HepG2 (cell line): ENCODE measurements around the gene PYGB. TPM values are rescaled to one million over a fixed set of nuclear protein-coding genes. Genes with fewer than 3 reads are reported as not detected.
A peak's percentile ranks its signal among the peaks of the same experiment; 100 is the strongest.

Source experiments
- ATAC-seq: fragments of 200-7000 bp; cut with Tn5 transposase; 3 replicates; pipeline ENCODE4 v1.9.1; 2020; ENCODE audit warnings: mild to moderate bottlenecking, moderate library complexity
- BruUV-seq: library from RNA; stranded (reverse); fragments of 400-500 nt; replicated peaks from 2 replicates; lab custom pipeline; 2021; lab: Mats Ljungman, UMichigan
- CTCF ChIA-PET: fragments of 300-600 bp; formaldehyde crosslinking; extraction: SDS; loops from one replicate; lab custom pipeline; 2021; ENCODE audit warnings: low total read pairs, inconsistent platforms, low intra/inter-chr PET ratio; lab: Yijun Ruan, JAX
- POLR2A ChIA-PET: fragments of 350-600 bp; sonication (Branson Sonifier 250); formaldehyde crosslinking; loops from one replicate; lab custom pipeline; 2020; ENCODE audit warnings: antibody characterized with exemption, inconsistent platforms; lab: Yijun Ruan, JAX
- DNase-seq: peaks from one replicate; pipeline ENCODE4 v3.0.0-alpha.2; 2015; ENCODE audit warnings: low spot score
- FAIRE-seq: peaks from 3 replicates; lab custom pipeline; 2011; peaks lifted over from hg19 to GRCh38; lab: Jason Lieb, UNC
- H2AFZ ChIP-seq: one replicate; pipeline ENCODE4 v1.6.1; 2011; ENCODE audit warnings: low read length, inconsistent platforms
- H3K27ac ChIP-seq: fragments of 300-600 bp; 3 replicates; pipeline ENCODE4 v1.8.0; 2011; ENCODE audit warnings: mixed run types, mild to moderate bottlenecking, mixed read lengths, low read length, inconsistent platforms; ENCODE audit not compliant: insufficient read depth; ENCODE audit errors: extremely low read length
- H3K27me3 ChIP-seq, 2 experiments: fragments of 200-600 bp in 1 of 2; 2 replicates in 1 of 2; 3 replicates in 1 of 2; pipeline versions ENCODE4 v1.6.0 to v1.8.0; 2011; ENCODE audit warnings: low read length in 2 of 2, mild to moderate bottlenecking in 2 of 2, moderate library complexity in 2 of 2, inconsistent platforms in 1 of 2; ENCODE audit not compliant: insufficient read depth in 2 of 2, control insufficient read depth in 1 of 2
- H3K36me3 ChIP-seq, 2 experiments: fragments of 200-600 bp in 1 of 2; replicated peaks in 1 of 2; 2 replicates in 1 of 2; 3 replicates in 1 of 2; pipeline versions ENCODE4 v1.5.1 to v1.8.0; 2011; ENCODE audit warnings: low read length in 2 of 2, inconsistent platforms in 1 of 2; ENCODE audit not compliant: insufficient read depth in 2 of 2, control insufficient read depth in 1 of 2
- H3K4me1 ChIP-seq: 2 replicates; pipeline ENCODE4 v1.5.1; 2012; ENCODE audit warnings: low read length, inconsistent platforms; ENCODE audit not compliant: insufficient read depth
- H3K4me2 ChIP-seq: 2 replicates; pipeline ENCODE4 v1.6.0; 2011; ENCODE audit warnings: low read depth, low read length, inconsistent platforms
- H3K4me3 ChIP-seq, 3 experiments: fragments of 200-600 bp in 1 of 3; sonication (generic), shearing (Covaris generic) in 1 of 3; replicated peaks in 1 of 3; 2 replicates each; pipeline ENCODE4 v1.5.1; 2011 to 2016; ENCODE audit warnings: low read length in 3 of 3, inconsistent platforms in 2 of 3, low read depth in 2 of 3, mild to moderate bottlenecking in 2 of 3, control low read depth in 1 of 3, mixed read lengths in 1 of 3; ENCODE audit not compliant: insufficient read depth in 1 of 3
- H3K79me2 ChIP-seq: one replicate; pipeline ENCODE4 v1.6.1; 2011; ENCODE audit warnings: low read length, inconsistent platforms; ENCODE audit not compliant: insufficient read depth
- H3K9ac ChIP-seq: 2 replicates; pipeline ENCODE4 v1.6.0; 2011; ENCODE audit warnings: mild to moderate bottlenecking, low read depth, low read length, inconsistent platforms; ENCODE audit not compliant: insufficient read depth
- H3K9me3 ChIP-seq: 2 replicates; pipeline ENCODE4 v1.5.1; 2012; ENCODE audit warnings: mild to moderate bottlenecking, low read length
- H4K20me1 ChIP-seq: 2 replicates; pipeline ENCODE4 v1.6.0; 2011; ENCODE audit warnings: inconsistent platforms, mild to moderate bottlenecking, low read length, moderate library complexity; ENCODE audit not compliant: insufficient read depth
- AGO2 ChIP-seq: fragments of 200-400 bp; formaldehyde crosslinking; optimal IDR thresholded peaks from 2 replicates; pipeline ENCODE3; 2017; ENCODE audit warnings: mild to moderate bottlenecking, low read depth, low read length, moderate library complexity
- ARHGAP35 ChIP-seq: sonication (generic); formaldehyde crosslinking; IDR thresholded peaks from 2 replicates; pipeline ENCODE4 v1.9.0; 2022; ENCODE audit warnings: mild to moderate bottlenecking, inconsistent platforms, moderate library complexity, missing genetic modification reagents, borderline replicate concordance
- ATM ChIP-seq: fragments of 450-650 bp; IDR thresholded peaks from 2 replicates; pipeline ENCODE4 v1.7.1; 2017; ENCODE audit warnings: mild to moderate bottlenecking, borderline replicate concordance
- FIP1L1 ChIP-seq: fragments of 200-400 bp; formaldehyde crosslinking; IDR thresholded peaks from 2 replicates; pipeline ENCODE4 v1.6.1; 2018; ENCODE audit warnings: low read depth, mild to moderate bottlenecking, low read length, moderate library complexity, borderline replicate concordance; ENCODE audit not compliant: insufficient read depth
- FLYWCH1 ChIP-seq: sonication (generic); formaldehyde crosslinking; IDR thresholded peaks from 2 replicates; pipeline ENCODE4 v1.8.1; 2023; ENCODE audit warnings: mild to moderate bottlenecking, missing genetic modification reagents
- FOXK2 ChIP-seq: fragments of 450-650 bp; IDR thresholded peaks from 2 replicates; pipeline ENCODE4 v1.6.1; 2016
- JUND ChIP-seq: sonication (generic); formaldehyde crosslinking; IDR thresholded peaks from 2 replicates; pipeline ENCODE4 v1.8.0; 2022; ENCODE audit warnings: mild to moderate bottlenecking, missing genetic modification reagents
- KLF16 ChIP-seq, 2 experiments: sonication (generic) in 1 of 2; formaldehyde crosslinking in 1 of 2; IDR thresholded peaks; 2 replicates each; pipeline versions ENCODE4 v1.6.1 to v1.8.0; 2016 to 2023; ENCODE audit warnings: missing genetic modification reagents in 2 of 2, missing compliant biosample characterization in 1 of 2
- MTF1 ChIP-seq: sonication (generic); formaldehyde crosslinking; IDR thresholded peaks from 2 replicates; pipeline ENCODE4 v1.5.0; 2020; ENCODE audit warnings: missing genetic modification reagents
- MYC ChIP-seq: sonication (generic); formaldehyde crosslinking; IDR thresholded peaks from 2 replicates; pipeline ENCODE4 v1.9.0; 2021; ENCODE audit warnings: missing genetic modification reagents, borderline replicate concordance
- NONO ChIP-seq, 2 experiments: fragments of 450-650 bp in 1 of 2; sonication (generic) in 1 of 2; formaldehyde crosslinking in 1 of 2; IDR thresholded peaks in 1 of 2; conservative IDR thresholded peaks in 1 of 2; 2 replicates each; pipeline versions ENCODE4 v1.6.1 to v1.8.0; 2017 to 2022; ENCODE audit warnings: mild to moderate bottlenecking in 1 of 2, missing genetic modification reagents in 1 of 2, moderate library complexity in 1 of 2
- TGIF2 ChIP-seq: IDR thresholded peaks from 2 replicates; pipeline ENCODE4 v1.6.1; 2016; ENCODE audit warnings: control low read depth, missing compliant biosample characterization
- ZNF761 ChIP-seq: sonication (generic); formaldehyde crosslinking; conservative IDR thresholded peaks from 2 replicates; pipeline ENCODE4 v1.4.0; 2020; ENCODE audit warnings: mild to moderate bottlenecking, missing genetic modification reagents
- WGBS: methylation state at CpG from one replicate; pipeline ENCODE4 v1.1.6; 2017; ENCODE audit warnings: low lambda C conversion rate; 5-methylcytosine and 5-hydroxymethylcytosine counted together
- in situ Hi-C: cut with HindIII; loops from 2 replicates; pipeline ENCODE4 v1.10.0; 2017; ENCODE audit warnings: low pct_unique_long_range_greater_than_20kb; ENCODE audit not compliant: extremely low pct_ligation_motif_present
- intact Hi-C: fragments of 100-400 bp; cut with micrococcal nuclease; formaldehyde crosslinking; loops from one replicate; pipeline ENCODE4 v1.10.0; 2022; ENCODE audit not compliant: unreplicated experiment
- polyA plus RNA-seq, 8 experiments: library from polyadenylated mRNA; depleted of rRNA in 3 of 8; stranded (reverse) in 7 of 8; unstranded in 1 of 8; fragments of >200 nt; fragmentation: Illumina TruSeq in 4 of 8; extraction: Trizol in 4 of 8; gene quantifications; 2 replicates each; pipeline versions ENCODE4 v1.2.1 to v1.2.3, GENCODE V29; 2011 to 2016; ENCODE audit warnings: low read depth in 4 of 8, missing spikeins in 1 of 8, mixed read lengths in 1 of 8; ENCODE audit not compliant: insufficient read depth in 1 of 8
- total RNA-seq, 5 experiments: library from RNA; depleted of rRNA; stranded (reverse); fragments of >200 nt; fragmentation: Illumina TruSeq; extraction: Trizol; gene quantifications; 2 replicates each; pipeline ENCODE4 v1.2.3, GENCODE V29; 2016; ENCODE audit warnings: low read depth in 1 of 5
- TF ChIP-seq, protein P1 (sequence below): sonication (generic); formaldehyde crosslinking; conservative IDR thresholded peaks from 2 replicates; pipeline ENCODE4 v1.8.0; 2022; ENCODE audit warnings: missing genetic modification reagents
- TF ChIP-seq, protein P2 (sequence below): sonication (generic); formaldehyde crosslinking; IDR thresholded peaks from 2 replicates; pipeline ENCODE4 v1.9.0; 2022; ENCODE audit warnings: missing genetic modification reagents, mild to moderate bottlenecking, borderline replicate concordance

The PYGB gene
- total and polyA plus RNA-seq, 2 of the 13 experiments (the other 11 are each of a cell fraction or from before 2014, with no cell fraction given): 24.2 to 86.3 TPM

GRCh38 chr20:25295386-25296093 lies 47.7 kb downstream of the PYGB start (continued):
- TF ChIP-seq, protein P1, sequence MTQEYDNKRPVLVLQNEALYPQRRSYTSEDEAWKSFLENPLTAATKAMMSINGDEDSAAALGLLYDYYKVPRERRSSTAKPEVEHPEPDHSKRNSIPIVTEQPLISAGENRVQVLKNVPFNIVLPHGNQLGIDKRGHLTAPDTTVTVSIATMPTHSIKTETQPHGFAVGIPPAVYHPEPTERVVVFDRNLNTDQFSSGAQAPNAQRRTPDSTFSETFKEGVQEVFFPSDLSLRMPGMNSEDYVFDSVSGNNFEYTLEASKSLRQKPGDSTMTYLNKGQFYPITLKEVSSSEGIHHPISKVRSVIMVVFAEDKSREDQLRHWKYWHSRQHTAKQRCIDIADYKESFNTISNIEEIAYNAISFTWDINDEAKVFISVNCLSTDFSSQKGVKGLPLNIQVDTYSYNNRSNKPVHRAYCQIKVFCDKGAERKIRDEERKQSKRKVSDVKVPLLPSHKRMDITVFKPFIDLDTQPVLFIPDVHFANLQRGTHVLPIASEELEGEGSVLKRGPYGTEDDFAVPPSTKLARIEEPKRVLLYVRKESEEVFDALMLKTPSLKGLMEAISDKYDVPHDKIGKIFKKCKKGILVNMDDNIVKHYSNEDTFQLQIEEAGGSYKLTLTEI (CRISPR knock-in tag): no peak
- 0 out of 2 replicates have a peak, but pooled peaks have one; percentile 22 for TF ChIP-seq FLYWCH1 (CRISPR knock-in tag)
- TF ChIP-seq MTF1: 0 out of 2 replicates have a peak, but pooled peaks have one; percentile 42

DNA sequence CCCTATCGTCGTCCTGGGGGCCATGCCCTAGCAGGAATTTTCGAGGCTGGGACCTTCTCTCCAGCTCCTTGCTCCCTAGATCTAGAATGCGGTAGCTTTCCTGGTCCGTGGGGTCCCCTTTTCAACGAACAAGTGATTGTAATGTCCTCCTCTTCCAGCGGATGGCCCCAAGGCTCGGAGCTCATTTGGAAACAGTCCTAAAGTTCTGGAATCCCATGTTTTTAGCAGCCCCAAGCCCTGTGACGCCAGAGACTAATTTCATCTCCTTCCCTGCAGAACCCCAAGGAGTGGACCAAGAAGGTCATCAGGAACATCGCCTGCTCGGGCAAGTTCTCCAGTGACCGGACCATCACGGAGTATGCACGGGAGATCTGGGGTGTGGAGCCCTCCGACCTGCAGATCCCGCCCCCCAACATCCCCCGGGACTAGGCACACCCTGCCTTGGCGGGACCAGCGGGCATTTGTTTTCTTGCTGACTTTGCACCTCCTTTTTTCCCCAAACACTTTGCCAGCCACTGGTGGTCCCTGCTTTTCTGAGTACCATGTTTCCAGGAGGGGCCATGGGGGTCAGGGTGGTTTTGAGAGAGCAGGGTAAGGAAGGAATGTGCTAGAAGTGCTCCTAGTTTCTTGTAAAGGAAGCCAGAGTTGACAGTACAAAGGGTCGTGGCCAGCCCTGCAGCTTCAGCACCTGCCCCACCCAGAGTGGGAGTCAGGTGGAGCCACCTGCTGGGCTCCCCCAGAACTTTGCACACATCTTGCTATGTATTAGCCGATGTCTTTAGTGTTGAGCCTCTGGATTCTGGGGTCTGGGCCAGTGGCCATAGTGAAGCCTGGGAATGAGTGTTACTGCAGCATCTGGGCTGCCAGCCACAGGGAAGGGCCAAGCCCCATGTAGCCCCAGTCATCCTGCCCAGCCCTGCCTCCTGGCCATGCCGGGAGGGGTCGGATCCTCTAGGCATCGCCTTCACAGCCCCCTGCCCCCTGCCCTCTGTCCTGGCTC lies 48.5 kb downstream of the PYGB start:
- WGBS: 93% methylated on average over 22 of the region's 24 CpGs
- Histone ChIP-seq H4K20me1 (no peaks in the 10 kb centered on the region), H3K9me3 (no peaks in the 10 kb centered on the region), H3K36me3 (peaks cover 9 to 11% of the 10 kb centered on the region in 2 experiments; a peak in 3 of 5 replicates), H3K27me3 (no peaks in the 10 kb centered on the region), H3K4me3 (no peak overlapping the region), H3K4me1 (0 out of 2 replicates have a peak, but pooled peaks cover 5% of the 10 kb centered on the region), H2AFZ (no peak overlapping the region), H3K79me2 (no peaks in the 10 kb centered on the region), H3K4me2 (no peak overlapping the region), H3K9ac (no peak overlapping the region), H3K27ac (no peak overlapping the region)
- in situ Hi-C loops: loop anchor here (5.0 to 10.0 kb wide), 2 partner anchors 101 to 302 kb away; partner anchors contain the start of gene APMAP
- DNase-seq: peak; percentile 50
- ATAC-seq: peak; percentile 47
- intact Hi-C loops: loop anchor here (10.0 kb wide), 1 partner anchor 98 kb away; the partner anchor contains the start of gene ABHD12
- FAIRE-seq: peak; percentile 88
- POLR2A ChIA-PET: interaction anchor here (1.1 to 1.5 kb wide), 2 partner anchors 102 to 111 kb away, joined by 3 to 6 read pairs; partner anchors contain the start of gene GINS1
- no TSS peak for BruUV-seq
- CTCF ChIA-PET: interaction anchor here (0.7 to 6.9 kb wide), 3 partner anchors 94 to 302 kb away, joined by 3 to 157 read pairs (median 4); partner anchors contain the start of gene ABHD12
- 0 out of 4 replicates have a peak, but pooled peaks of 1 of the 2 experiments have one; percentile 54 for TF ChIP-seq KLF16 (CRISPR knock-in tag; IDR thresholded peaks at IDR 0.05)
- peak; percentile 22; the same call in 1 of the 2 replicates for TF ChIP-seq MYC
- no peak for TF ChIP-seq ARHGAP35 (CRISPR knock-in tag)
- no peak for TF ChIP-seq ATM
- TF ChIP-seq NONO (IDR thresholded peaks at IDR 0.05): no peak
- peak; percentile 16; the same call in 1 of the 2 replicates for TF ChIP-seq NONO (CRISPR knock-in tag; conservative IDR thresholded peaks at IDR 0.05)
- TF ChIP-seq, protein P2, sequence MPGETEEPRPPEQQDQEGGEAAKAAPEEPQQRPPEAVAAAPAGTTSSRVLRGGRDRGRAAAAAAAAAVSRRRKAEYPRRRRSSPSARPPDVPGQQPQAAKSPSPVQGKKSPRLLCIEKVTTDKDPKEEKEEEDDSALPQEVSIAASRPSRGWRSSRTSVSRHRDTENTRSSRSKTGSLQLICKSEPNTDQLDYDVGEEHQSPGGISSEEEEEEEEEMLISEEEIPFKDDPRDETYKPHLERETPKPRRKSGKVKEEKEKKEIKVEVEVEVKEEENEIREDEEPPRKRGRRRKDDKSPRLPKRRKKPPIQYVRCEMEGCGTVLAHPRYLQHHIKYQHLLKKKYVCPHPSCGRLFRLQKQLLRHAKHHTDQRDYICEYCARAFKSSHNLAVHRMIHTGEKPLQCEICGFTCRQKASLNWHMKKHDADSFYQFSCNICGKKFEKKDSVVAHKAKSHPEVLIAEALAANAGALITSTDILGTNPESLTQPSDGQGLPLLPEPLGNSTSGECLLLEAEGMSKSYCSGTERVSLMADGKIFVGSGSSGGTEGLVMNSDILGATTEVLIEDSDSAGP (CRISPR knock-in tag): 0 out of 2 replicates have a peak, but pooled peaks have one; percentile 26
- no peak for TF ChIP-seq FOXK2
- TF ChIP-seq AGO2: peak; percentile 61
- TF ChIP-seq JUND (CRISPR knock-in tag): no peak
- 0 out of 2 replicates have a peak, but pooled peaks have one; percentile 36 for TF ChIP-seq TGIF2
- TF ChIP-seq ZNF761 (CRISPR knock-in tag): no peak
- TF ChIP-seq FIP1L1: 0 out of 2 replicates have a peak, but pooled peaks have one; percentile 42
